HK-2 (cell line): Measurements from ENCODE around the gene CFAP299.
"Not testable (repeated sequence)": the region's sequence is repeated elsewhere in the genome, so short reads cannot be mapped to it uniquely, and the experiment has no call there.

Experiments used
- DNase-seq: peaks from one replicate; pipeline ENCODE4 v3.0.0-alpha.2; 2018; ENCODE audit not compliant: unreplicated experiment

Gene CFAP299

GRCh38 chr4:80610199-80610598 is 274.7 kb downstream of the CFAP299 start:
- DNase-seq: no peak

GRCh38 chr4:80610845-80611677 is 275.5 kb downstream of the CFAP299 start:
- no peak for DNase-seq

- no peak for DNase-seq
These were observed 276.1 kb downstream of the CFAP299 start for GRCh38 chr4:80611678-80611979.

GRCh38 chr4:80613470-80613869 is 277.9 kb downstream of the CFAP299 start:
- DNase-seq: no peak

GRCh38 chr4:80614319-80614718 is 278.8 kb downstream of the CFAP299 start:
- DNase-seq: no peak

GRCh38 chr4:80615099-80615498 is 279.6 kb downstream of the CFAP299 start:
- no peak for DNase-seq

GRCh38 chr4:80619070-80619674 is 283.6 kb downstream of the CFAP299 start:
- DNase-seq: no peak

GRCh38 chr4:80631861-80632260 is 296.3 kb downstream of the CFAP299 start:
- no peak for DNase-seq

GRCh38 chr4:80637190-80637589 is 301.7 kb downstream of the CFAP299 start:
- no peak for DNase-seq

- no peak for DNase-seq
These were observed 310.5 kb downstream of the CFAP299 start for GRCh38 chr4:80646061-80646460.

- DNase-seq: no peak
These were observed 320.1 kb downstream of the CFAP299 start for GRCh38 chr4:80655662-80656061.

GRCh38 chr4:80670118-80670517 is 334.6 kb downstream of the CFAP299 start:
- not testable (repeated sequence) for DNase-seq

- DNase-seq: no peak
These were observed 342.9 kb downstream of the CFAP299 start for GRCh38 chr4:80678413-80678812.

- no peak for DNase-seq
These were observed 345.4 kb downstream of the CFAP299 start for GRCh38 chr4:80680934-80681333.

- DNase-seq: no peak
These were observed 349.7 kb downstream of the CFAP299 start for GRCh38 chr4:80685214-80685613.

GRCh38 chr4:80687736-80688135 is 352.2 kb downstream of the CFAP299 start:
- not testable (repeated sequence) for DNase-seq

GRCh38 chr4:80694171-80694570 is 358.6 kb downstream of the CFAP299 start:
- DNase-seq: no peak

- no peak for DNase-seq
These were observed 369.8 kb downstream of the CFAP299 start for GRCh38 chr4:80705311-80705710.

GRCh38 chr4:80709082-80709869 is 373.7 kb downstream of the CFAP299 start:
- DNase-seq: no peak

GRCh38 chr4:80710748-80711451 is 375.4 kb downstream of the CFAP299 start:
- DNase-seq: no peak

GRCh38 chr4:80711956-80712355 is 376.4 kb downstream of the CFAP299 start:
- DNase-seq: no peak

GRCh38 chr4:80713409-80713808 is 377.9 kb downstream of the CFAP299 start:
- DNase-seq: no peak
